Measurements from ENCODE around the gene LGR5. TPM values are rescaled to one million over a fixed set of nuclear protein-coding genes. Genes with fewer than 3 reads are reported as not detected.

Gene LGR5, protein sequence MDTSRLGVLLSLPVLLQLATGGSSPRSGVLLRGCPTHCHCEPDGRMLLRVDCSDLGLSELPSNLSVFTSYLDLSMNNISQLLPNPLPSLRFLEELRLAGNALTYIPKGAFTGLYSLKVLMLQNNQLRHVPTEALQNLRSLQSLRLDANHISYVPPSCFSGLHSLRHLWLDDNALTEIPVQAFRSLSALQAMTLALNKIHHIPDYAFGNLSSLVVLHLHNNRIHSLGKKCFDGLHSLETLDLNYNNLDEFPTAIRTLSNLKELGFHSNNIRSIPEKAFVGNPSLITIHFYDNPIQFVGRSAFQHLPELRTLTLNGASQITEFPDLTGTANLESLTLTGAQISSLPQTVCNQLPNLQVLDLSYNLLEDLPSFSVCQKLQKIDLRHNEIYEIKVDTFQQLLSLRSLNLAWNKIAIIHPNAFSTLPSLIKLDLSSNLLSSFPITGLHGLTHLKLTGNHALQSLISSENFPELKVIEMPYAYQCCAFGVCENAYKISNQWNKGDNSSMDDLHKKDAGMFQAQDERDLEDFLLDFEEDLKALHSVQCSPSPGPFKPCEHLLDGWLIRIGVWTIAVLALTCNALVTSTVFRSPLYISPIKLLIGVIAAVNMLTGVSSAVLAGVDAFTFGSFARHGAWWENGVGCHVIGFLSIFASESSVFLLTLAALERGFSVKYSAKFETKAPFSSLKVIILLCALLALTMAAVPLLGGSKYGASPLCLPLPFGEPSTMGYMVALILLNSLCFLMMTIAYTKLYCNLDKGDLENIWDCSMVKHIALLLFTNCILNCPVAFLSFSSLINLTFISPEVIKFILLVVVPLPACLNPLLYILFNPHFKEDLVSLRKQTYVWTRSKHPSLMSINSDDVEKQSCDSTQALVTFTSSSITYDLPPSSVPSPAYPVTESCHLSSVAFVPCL
- total RNA-seq (2014; rRNA removed; shearing (Covaris generic)), result 0.10 TPM in 1 of 2 replicates, not detected in the other
- polyA plus RNA-seq (2015; cell fraction: cytosol; rRNA removed), result not detected in 2 replicates
- 0.11 TPM in 1 of 2 replicates, not detected in the other for polyA plus RNA-seq (2015; cell fraction: nucleus; rRNA removed)

DNA sequence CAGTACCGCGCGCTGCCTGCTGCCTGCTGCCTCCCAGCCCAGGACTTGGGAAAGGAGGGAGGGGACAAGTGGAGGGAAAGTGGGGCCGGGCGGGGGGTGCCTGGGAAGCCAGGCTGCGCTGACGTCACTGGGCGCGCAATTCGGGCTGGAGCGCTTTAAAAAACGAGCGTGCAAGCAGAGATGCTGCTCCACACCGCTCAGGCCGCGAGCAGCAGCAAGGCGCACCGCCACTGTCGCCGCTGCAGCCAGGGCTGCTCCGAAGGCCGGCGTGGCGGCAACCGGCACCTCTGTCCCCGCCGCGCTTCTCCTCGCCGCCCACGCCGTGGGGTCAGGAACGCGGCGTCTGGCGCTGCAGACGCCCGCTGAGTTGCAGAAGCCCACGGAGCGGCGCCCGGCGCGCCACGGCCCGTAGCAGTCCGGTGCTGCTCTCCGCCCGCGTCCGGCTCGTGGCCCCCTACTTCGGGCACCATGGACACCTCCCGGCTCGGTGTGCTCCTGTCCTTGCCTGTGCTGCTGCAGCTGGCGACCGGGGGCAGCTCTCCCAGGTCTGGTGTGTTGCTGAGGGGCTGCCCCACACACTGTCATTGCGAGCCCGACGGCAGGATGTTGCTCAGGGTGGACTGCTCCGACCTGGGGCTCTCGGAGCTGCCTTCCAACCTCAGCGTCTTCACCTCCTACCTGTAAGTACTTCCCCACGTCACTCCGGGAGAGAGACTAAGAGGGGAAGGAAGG is at the start of gene LGR5:
Gene LGR5 (plus strand): TSS at position 186 of the 732 bp plus-strand sequence. CDS start 283 bp downstream, at position 469.
- peak; percentile 2 for DNase-seq (ENCODE audit: low read depth)

GRCh38 chr12:71392521-71393145 is 47.0 kb upstream of the LGR5 start:
- peak; percentile 67 for DNase-seq (ENCODE audit: low read depth)

DNA sequence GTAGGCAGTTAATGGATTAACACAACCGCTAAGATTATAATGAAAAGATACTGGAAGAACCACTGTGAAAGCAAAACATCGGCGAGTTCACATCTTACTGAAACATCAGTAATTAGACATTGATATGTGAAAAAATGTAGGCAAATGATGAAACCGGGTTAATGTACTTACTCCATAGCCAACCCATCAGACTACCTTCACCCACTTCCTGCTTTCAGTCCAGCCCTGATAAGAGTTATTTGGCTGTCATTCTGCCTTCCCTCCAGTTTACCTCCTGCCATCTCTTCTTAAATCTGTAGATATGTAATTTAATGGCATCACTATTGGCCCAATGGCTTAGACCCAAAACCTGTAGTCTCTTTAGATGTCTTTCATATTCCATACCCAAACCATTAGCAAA is 46.0 kb upstream of the LGR5 start:
- no peak for DNase-seq (ENCODE audit: low read depth)

GRCh38 chr12:71397433-71397954 is 42.1 kb upstream of the LGR5 start:
- DNase-seq (ENCODE audit: low read depth), result peak; percentile 51

DNA sequence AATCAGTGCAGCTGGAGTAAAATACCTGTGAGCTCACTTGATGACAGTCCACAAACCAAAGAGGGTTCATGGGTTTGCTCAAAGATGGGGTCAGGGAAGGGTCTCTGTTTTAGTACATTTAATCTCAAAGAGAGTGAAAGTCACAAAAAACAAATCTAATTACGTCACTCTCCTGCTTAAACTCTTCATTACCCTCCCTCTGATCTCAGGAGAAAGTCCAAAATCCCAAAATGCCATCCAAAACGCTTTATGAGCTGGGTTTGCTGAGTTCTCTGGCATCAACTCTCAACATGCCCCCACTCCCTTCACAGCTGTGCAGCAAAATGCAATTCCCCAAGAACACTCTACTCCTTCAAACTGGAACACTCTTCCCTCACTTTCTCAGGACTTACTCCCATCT is 40.4 kb upstream of the LGR5 start:
- DNase-seq (ENCODE audit: low read depth), result no peak

GRCh38 chr12:71400481-71400880 is 39.1 kb upstream of the LGR5 start:
- no peak for DNase-seq (ENCODE audit: low read depth)

DNA sequence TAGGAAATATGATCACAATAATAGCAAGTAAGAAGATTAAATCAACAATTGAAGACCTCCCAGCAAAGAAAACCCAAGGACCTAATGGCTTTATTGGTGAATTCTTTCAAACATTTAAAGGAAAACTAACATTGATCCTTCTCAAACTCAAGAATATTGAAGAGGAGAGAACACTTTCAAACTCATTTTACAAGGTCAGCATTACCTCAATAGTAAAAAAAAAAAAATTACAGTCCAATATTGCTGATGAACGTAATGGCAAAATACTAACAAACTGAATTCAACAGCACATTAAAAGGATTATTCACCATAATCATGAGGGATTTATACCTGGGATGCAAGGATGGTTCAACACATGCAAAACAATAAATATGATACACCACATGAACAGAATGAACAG is 33.7 kb upstream of the LGR5 start:
- DNase-seq (ENCODE audit: low read depth), result no peak

GRCh38 chr12:71407732-71408131 is 31.9 kb upstream of the LGR5 start:
- DNase-seq (ENCODE audit: low read depth), result no peak

DNA sequence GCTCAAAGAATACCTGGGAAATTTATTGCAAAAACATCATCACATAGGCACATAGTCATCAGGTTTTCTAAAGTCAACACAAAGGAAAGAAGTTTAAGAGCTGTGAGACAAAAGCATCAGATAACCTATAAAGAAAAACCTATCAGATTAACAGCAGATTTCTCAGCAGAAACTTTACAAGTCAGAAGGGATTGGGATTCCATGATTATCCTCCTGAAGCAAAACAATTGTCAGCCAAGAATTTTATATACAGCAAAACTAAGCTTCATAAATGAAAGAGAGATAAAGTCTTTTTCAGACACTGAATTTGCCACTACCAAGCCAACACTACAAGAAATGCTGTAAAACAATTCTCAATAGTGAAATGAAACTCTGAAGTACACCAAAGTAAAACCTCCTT is 28.8 kb upstream of the LGR5 start:
- DNase-seq (ENCODE audit: low read depth), result no peak

DNA sequence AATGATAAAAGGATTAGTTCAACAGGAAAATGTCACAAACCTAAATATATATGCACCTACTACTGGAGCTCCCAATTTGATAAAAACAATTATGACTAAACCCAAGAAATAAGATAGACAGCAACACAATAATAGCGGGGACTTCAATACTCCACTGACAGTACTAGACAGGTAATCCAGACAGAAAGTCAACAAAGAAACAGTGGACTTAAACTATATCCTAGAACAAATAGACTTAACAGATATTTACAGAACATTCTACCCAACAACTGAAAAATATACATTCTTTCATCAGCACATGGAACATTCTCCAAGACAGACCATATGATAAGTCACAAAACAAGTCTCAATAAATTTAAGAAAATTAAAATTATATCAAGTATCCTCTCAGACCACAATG is 28.0 kb upstream of the LGR5 start:
- no peak for DNase-seq (ENCODE audit: low read depth)

- DNase-seq (ENCODE audit: low read depth), result peak; percentile 51
These were observed 24.0 kb upstream of the LGR5 start for GRCh38 chr12:71415336-71416231.

DNA sequence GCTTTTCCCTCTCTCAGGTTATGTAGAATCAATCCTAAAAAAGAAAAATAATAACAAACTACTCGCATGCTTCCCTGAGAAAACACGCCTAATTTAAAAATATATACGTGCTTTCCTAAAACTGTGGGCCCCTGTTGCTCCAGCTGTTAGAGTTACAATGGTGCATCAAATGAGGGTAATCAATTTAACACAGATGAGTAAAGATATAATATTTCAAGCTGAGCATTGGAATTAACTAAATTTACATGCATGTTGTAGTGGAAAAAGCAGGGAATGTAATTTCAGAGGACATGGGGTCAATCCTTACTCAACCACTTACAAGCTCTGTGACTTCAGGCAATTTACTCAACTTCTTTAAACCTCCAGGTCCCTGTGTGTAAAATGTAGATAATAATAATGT is 22.4 kb upstream of the LGR5 start:
- no peak for DNase-seq (ENCODE audit: low read depth)

- no peak for DNase-seq (ENCODE audit: low read depth)
These were observed 18.7 kb upstream of the LGR5 start for GRCh38 chr12:71420775-71421406.

- no peak for DNase-seq (ENCODE audit: low read depth)
These were observed 13.9 kb upstream of the LGR5 start for GRCh38 chr12:71425568-71426299.

- peak; percentile 8 for DNase-seq (ENCODE audit: low read depth)
These were observed 13.1 kb upstream of the LGR5 start for GRCh38 chr12:71426300-71427047.

GRCh38 chr12:71430756-71431155 is 8.8 kb upstream of the LGR5 start:
- peak; percentile 8 for DNase-seq (ENCODE audit: low read depth)

GRCh38 chr12:71431991-71432390 is 7.6 kb upstream of the LGR5 start:
- DNase-seq (ENCODE audit: low read depth), result peak; percentile 32

GRCh38 chr12:71432936-71433335 is 6.7 kb upstream of the LGR5 start:
- DNase-seq (ENCODE audit: low read depth), result peak; percentile 84
